HepG2 (cell line): ENCODE results near the gene IL3. TPM values are rescaled to one million over a fixed set of nuclear protein-coding genes. Genes with fewer than 3 reads are reported as not detected.

Experiments
- ATF1 ChIP-seq: IDR thresholded peaks from 2 replicates; pipeline ENCODE4 v1.6.1; 2016; ENCODE audit warnings: mild to moderate bottlenecking, control low read depth
- CCDC6 ChIP-seq: sonication (generic); formaldehyde crosslinking; IDR thresholded peaks from 2 replicates; pipeline ENCODE4 v1.8.1; 2022; ENCODE audit warnings: mild to moderate bottlenecking, missing genetic modification reagents, moderate library complexity
- CEBPG ChIP-seq: IDR thresholded peaks from 2 replicates; pipeline ENCODE4 v1.6.1; 2016
- HBP1 ChIP-seq: IDR thresholded peaks from 2 replicates; pipeline ENCODE4 v1.6.1; 2016; ENCODE audit warnings: low read depth, control low read depth
- MAF1 ChIP-seq: sonication (generic); formaldehyde crosslinking; IDR thresholded peaks from 2 replicates; pipeline ENCODE4 v1.5.0; 2020; ENCODE audit warnings: missing genetic modification reagents, borderline replicate concordance
- NFAT5 ChIP-seq: sonication (generic); formaldehyde crosslinking; IDR thresholded peaks from 2 replicates; pipeline ENCODE4 v1.4.0; 2020; ENCODE audit warnings: missing genetic modification reagents
- SRY ChIP-seq: sonication (generic); formaldehyde crosslinking; IDR thresholded peaks from 2 replicates; pipeline ENCODE4 v1.8.0; 2022; ENCODE audit warnings: mild to moderate bottlenecking, missing genetic modification reagents
- TBP ChIP-seq: sonication (generic); formaldehyde crosslinking; IDR thresholded peaks from 2 replicates; pipeline ENCODE4 v1.5.0; 2020; ENCODE audit warnings: missing genetic modification reagents
- UBTF ChIP-seq: sonication (generic); formaldehyde crosslinking; IDR thresholded peaks from 2 replicates; pipeline ENCODE4 v1.4.0; 2020; ENCODE audit warnings: mild to moderate bottlenecking, missing genetic modification reagents
- ZBTB10 ChIP-seq: sonication (generic); formaldehyde crosslinking; IDR thresholded peaks from 2 replicates; pipeline ENCODE4 v1.4.0; 2020; ENCODE audit warnings: missing genetic modification reagents, borderline replicate concordance
- ZBTB34 ChIP-seq: sonication (generic); formaldehyde crosslinking; IDR thresholded peaks from 2 replicates; pipeline ENCODE4 v1.8.0; 2022; ENCODE audit warnings: mild to moderate bottlenecking, missing genetic modification reagents
- ZFP36L2 ChIP-seq: sonication (generic); formaldehyde crosslinking; IDR thresholded peaks from 2 replicates; pipeline ENCODE4 v1.4.0; 2020; ENCODE audit warnings: missing genetic modification reagents
- ZFP82 ChIP-seq: sonication (generic); formaldehyde crosslinking; IDR thresholded peaks from 2 replicates; pipeline ENCODE4 v1.5.1; 2020; ENCODE audit warnings: mild to moderate bottlenecking, missing genetic modification reagents, borderline replicate concordance
- polyA plus RNA-seq, 8 experiments: library from polyadenylated mRNA; depleted of rRNA in 3 of 8; stranded (reverse) in 7 of 8; unstranded in 1 of 8; fragments of >200 nt; fragmentation: Illumina TruSeq in 4 of 8; extraction: Trizol in 4 of 8; gene quantifications; 2 replicates each; pipeline versions ENCODE4 v1.2.1 to v1.2.3, GENCODE V29; 2011 to 2016; ENCODE audit warnings: low read depth in 4 of 8, missing spikeins in 1 of 8, mixed read lengths in 1 of 8; ENCODE audit not compliant: insufficient read depth in 1 of 8
- total RNA-seq, 5 experiments: library from RNA; depleted of rRNA; stranded (reverse); fragments of >200 nt; fragmentation: Illumina TruSeq; extraction: Trizol; gene quantifications; 2 replicates each; pipeline ENCODE4 v1.2.3, GENCODE V29; 2016; ENCODE audit warnings: low read depth in 1 of 5

Gene IL3
- total and polyA plus RNA-seq, 2 of the 13 experiments (the other 11 are each of a cell fraction or from before 2014, with no cell fraction given): not detected

DNA sequence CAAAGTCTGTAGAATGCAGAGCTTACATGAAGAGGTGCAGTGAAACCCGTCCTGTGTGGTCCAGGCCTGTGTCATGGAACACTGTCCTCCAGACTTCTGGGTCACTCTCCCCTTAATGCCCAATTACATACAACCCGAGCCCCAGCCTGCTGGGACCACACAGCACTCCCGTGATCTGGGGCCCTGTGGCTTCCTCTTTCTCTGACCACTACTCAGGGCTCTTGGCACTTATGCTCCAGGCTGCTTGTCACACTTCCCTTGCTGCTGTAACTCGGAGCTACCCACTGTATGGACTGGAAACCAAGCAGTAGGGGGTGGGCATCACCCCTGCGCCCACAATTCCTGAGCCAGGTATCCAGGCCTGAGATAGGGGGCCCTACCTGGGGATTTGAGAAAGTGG lies 10.3 kb upstream of the IL3 start (continued):
- TF ChIP-seq ZFP36L2 (CRISPR knock-in tag) (no peak), ZFP82 (no peak), ZBTB34 (CRISPR knock-in tag) (no peak), NFAT5 (CRISPR knock-in tag) (no peak), TBP (no peak), UBTF (CRISPR knock-in tag) (no peak), SRY (CRISPR knock-in tag) (no peak), CCDC6 (CRISPR knock-in tag) (no peak), MAF1 (CRISPR knock-in tag) (no peak), ATF1 (CRISPR knock-in tag) (no peak), CEBPG (CRISPR knock-in tag) (no peak), ZBTB10 (CRISPR knock-in tag) (no peak), HBP1 (no peak)
- TF ChIP-seq, all 625 proteins: peak for 0
